ENCODE results near the gene CARS2. TPM values are rescaled to one million over a fixed set of nuclear protein-coding genes. Genes with fewer than 3 reads are reported as not detected.
A peak's percentile ranks its signal among the peaks of the same experiment; 100 is the strongest.
"Not testable (repeated sequence)": the region's sequence is repeated elsewhere in the genome, so short reads cannot be mapped to it uniquely, and the experiment has no call there.

CARS2 gene
- polyA plus RNA-seq, 5 donors = 65.3 to 80.5 (median 70.1) TPM

- peak; percentile 89 to 93 for DNase-seq
Measured at GRCh38 chr13:110712081-110712848, 6.3 kb upstream of the CARS2 start.

DNA sequence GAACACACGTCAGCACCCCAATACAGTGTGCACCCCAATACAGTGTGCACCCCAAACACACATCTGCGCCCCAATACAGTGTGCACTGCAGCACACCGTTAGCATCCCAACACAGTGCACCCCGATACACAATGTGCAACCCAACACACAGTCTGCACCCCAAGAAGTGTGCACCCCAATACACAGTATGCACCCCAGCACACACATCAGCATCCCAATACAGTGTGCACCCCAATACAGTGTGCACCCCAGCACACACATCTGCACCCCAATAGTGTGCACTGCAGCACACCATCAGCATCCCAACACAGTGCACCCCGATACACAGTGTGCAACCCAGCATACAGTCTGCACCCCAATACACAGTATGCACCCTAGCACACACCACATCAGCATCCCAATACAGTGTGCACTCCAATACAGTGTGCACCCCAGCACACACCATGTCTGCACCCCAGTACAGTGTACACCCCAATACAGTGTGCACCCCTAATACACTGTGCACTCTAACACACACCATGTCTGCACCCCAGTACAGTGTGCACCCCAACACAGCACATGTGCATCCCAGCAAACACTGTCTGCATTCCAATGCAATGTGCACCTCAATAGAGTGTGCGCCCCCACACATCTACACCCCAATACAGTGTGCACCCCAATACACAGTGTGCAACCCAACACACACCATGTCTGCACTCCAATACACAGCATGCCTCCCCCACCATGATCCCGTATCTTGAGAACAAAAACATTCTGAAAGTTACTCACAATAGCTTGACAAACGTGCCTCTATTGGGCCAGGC is 855 bp upstream of the CARS2 start:
- no peak for DNase-seq

DNA sequence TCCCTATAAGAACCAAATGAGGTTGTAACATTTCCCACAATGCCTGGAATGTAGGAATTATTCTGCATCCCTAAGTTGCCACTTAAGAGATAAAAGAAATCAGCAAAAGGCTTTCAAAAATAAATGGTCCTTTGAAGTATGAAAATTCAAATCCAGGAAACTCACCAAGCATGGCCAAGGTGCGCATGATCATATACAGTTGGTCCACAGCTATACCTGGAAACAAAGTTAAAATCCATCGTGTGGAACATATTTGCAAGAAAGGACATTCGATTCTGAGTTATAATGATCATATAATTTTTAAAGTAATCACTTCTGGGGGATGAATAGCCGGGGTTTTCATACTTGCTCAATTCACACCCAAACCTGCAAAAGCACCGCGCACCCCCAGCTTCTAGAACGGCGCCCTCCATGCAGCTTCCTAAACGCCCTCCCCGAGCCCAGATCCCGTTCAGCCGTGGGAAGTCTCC is 525 bp downstream of the CARS2 start:
- no peak for DNase-seq

DNA sequence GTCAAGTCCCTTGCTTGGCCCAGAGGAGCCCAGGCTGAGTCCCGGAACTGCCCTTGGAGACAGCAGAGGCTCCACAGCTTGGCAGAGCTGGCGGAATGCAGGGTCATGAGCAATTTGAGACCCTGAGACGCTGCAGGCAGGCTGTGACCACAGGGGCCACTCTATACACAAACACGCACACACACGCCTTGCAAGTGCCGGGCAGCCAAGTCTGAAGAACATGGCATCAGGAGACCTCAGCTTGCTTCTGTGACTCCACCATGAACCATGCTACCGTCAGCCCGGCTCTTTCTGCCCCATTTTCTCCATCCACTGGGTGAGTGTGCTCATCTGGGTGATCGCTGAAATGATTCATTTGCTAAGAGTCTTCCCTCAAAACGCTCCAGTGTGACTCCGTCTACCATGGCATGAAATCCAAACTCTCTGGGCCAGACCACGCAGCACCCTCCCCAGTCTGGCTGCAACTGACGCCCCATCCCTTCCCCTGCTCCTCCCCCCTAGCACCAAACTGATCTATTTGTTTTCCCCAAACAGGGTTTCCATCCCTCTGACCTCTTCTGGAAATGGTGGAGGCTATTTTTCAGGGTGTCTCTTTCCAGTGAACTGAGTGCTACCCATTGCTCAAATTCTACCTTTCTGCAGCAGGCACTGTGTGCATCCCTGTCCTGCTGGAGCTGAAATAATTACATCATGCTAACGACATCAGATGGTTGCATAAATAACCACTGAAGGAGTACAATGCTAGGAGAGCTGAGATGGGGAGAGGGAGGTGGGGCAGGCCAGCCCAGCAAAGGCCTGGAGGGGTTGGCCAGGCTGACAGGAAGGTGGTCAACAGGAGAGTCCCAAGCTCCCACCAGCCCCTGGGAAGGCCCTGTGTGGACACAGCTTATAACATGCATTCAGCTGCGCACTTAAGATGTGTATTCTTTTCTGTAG is 3.1 kb downstream of the CARS2 start:
- DNase-seq = no peak

DNA sequence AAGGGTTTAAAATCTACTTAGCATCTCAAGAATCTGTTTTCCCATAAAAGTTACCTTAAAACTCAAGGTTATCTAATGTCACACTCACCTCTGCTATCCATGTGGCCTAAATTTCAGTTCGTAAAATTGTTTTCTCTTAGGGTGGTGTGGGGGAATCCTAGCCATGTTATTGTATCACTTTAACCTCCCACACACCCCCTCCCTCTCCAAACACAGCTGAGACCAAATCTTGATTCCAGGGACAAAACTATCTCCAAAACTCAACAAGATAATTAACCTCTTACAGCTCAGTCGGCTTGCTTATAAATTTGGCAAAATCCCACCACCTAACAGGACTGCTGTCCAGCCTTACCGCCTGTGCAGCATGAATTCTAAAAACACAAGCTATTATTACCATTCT is 3.8 kb downstream of the CARS2 start:
- DNase-seq = no peak

- not testable (repeated sequence) for DNase-seq
Measured at GRCh38 chr13:110701061-110701460, 4.9 kb downstream of the CARS2 start.

DNA sequence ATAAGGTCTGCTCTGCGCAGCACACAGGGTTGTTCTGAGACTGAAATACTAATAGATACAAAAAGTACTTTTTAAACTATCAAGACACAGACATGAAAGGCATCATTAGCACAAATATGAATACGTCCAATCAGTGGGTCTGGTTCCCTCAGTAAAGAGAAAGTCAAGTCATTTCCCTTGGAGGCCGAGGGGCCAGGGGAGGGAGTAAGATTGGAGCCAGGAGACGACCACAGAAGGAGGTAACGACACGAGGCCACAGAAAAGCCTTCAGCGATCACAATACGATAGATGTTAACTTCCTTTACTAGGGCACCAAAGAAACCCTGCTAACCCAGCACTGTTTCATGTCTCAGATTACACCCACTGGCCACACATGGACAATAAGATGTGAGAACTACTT is 5.3 kb downstream of the CARS2 start:
- no peak for DNase-seq

- no peak for DNase-seq
Measured at GRCh38 chr13:110700186-110700585, 5.7 kb downstream of the CARS2 start.

- DNase-seq = no peak
Measured at GRCh38 chr13:110699148-110700145, 6.5 kb downstream of the CARS2 start.

GRCh38 chr13:110698689-110699088 is 7.2 kb downstream of the CARS2 start:
- no peak for DNase-seq

DNA sequence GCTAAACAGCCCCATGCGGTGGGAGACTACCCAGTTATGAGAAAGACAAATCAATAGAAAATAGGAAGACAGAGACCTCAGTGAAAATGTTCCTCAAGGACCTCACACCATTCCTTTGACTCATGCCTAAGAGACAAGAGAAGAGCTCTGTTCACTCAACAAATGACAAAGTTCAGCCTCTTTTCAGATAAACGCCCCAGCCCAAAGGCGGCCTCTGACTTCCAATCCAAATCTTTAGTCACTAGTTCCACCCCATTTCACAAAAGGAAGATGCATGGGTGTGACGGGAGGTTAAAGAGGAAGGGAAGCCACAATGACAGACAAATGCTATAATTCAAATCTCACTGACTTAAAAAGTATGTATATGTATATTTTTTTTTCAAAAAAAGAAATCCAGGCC is 8.1 kb downstream of the CARS2 start:
- DNase-seq = no peak

GRCh38 chr13:110696776-110697175 is 9.1 kb downstream of the CARS2 start:
- DNase-seq = no peak

DNA sequence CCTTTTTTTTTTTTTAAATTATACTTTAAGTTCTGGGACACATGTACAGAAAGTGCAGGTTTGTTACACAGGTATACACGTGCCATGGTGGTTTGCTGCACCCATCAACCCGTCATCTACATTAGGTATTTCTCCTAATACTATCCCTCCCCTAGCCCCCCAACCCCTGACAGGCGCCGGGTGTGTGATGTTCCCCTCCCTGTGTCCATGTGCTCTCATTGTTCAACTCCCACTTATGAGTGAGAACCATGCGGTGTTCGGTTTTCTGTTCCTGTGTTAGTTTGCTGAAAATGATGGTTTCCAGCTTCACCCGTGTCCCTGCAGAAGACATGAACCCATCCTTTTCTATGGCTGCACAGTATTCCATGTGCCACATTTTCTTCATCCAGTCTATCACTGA is 10.1 kb downstream of the CARS2 start:
- DNase-seq = not testable (repeated sequence)

DNA sequence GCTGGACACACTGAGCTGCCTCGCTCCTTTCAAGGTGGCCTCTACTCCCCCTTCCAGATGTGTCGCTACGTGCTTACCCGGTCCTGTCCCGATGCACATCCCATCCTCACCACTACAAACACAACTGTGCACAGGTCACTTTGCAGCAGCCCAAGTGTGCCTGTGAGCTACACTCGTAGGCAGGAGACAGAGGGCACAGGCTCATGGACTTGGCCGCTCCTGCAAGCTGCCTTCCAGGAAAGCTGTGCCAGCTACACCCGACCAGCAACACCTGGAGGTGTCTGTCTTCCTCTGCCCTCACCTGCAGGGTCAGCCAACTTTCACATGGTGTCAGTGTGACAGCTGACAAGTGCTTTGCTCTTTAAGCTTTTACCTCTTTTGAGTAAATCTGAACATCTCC is 15.4 kb downstream of the CARS2 start:
- DNase-seq = no peak

DNA sequence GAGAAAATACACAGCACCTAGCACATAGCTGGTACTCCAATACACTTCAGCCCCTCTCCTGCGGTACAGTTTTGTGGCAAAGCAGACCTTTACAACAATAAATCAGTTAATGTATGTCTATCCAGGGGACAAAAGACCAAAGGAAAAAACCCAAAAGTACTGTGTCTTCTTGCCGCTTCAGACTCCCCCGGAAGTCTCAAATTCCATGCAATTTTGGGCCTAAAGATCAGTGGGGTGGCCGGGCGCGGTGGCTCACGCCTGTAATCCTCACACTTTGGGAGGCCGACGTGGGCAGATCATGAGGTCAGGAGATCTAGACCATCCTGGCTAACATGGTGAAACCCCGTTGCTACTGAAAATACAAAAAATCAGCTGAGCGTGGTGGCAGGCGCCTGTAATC is 16.2 kb downstream of the CARS2 start:
- no peak for DNase-seq

- DNase-seq = no peak
Measured at GRCh38 chr13:110689041-110689440, 16.9 kb downstream of the CARS2 start.

DNA sequence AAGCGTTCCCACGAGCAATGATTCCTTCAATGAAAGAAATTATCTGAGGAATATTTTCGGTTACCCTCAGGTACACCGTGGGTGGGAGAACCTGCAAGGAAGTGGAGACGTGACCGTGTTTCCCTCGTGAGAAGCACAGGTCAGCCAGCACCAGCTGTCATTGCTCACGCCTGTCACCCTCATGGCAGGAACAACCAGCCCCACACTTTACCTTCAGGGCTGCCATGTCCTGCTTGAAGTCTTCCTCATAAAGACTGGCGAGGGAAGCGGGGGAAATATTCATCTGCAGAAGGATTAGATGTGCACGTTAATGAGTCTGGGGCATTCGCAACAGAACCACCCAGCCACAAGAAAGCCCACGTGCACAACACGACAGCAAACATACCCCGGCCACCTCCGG is 18.2 kb downstream of the CARS2 start:
- no peak for DNase-seq

DNA sequence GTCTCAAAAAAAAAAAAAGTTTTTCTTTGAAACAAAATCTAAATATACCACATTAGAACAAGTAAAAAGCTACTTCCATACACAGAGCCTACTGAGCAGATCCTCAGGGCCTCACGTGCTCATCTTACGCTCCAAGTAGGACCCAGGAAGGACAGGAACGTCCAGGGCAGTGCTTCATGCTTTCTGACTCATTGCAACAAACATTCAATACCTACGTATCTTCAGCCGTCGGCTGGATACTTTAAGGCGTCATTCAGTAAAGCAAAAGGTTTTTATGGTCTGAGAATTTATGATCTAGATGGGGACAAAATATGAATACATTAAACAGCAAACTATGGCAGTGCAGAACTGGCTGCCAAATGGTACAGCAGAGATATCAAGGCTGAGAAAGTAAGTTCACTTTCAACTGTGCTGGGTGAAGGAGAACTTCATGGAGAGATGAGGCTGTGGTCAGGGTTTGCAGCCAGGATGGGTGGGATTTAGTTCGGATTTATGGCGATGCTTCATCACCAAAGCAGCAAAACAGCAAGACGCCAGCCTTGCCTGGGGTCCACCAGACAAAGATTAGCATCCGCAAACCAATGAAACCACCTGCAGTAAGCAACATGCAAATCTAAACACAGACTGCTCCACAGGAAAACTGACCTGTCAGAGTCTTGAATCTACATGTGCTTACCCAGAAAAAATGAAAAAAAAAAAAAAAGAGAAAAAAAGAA is 20.5 kb downstream of the CARS2 start:
- no peak for DNase-seq

- DNase-seq = no peak
Measured at GRCh38 chr13:110684388-110685056, 21.4 kb downstream of the CARS2 start.

Data from right lung (tissue), 5 donors.